ENCODE results near the gene RBM17.
"Not testable (repeated sequence)": the region's sequence is repeated elsewhere in the genome, so short reads cannot be mapped to it uniquely, and the experiment has no call there.

RBM17 gene

GRCh38 chr10:6082496-6083395 is 6.1 kb upstream of the RBM17 start:
- DNase-seq = no peak

GRCh38 chr10:6083523-6084475 is 5.0 kb upstream of the RBM17 start:
- DNase-seq = peak; percentile 15

- peak; percentile 76 for DNase-seq
These were observed 2.2 kb upstream of the RBM17 start for GRCh38 chr10:6086375-6087233.

- DNase-seq = no peak
These were observed 743 bp downstream of the RBM17 start for GRCh38 chr10:6089334-6090219.

GRCh38 chr10:6091630-6092029 is 2.8 kb downstream of the RBM17 start:
- no peak for DNase-seq

- DNase-seq = no peak
These were observed 3.9 kb downstream of the RBM17 start for GRCh38 chr10:6092731-6093130.

GRCh38 chr10:6095810-6096570 is 7.2 kb downstream of the RBM17 start:
- no peak for DNase-seq

- no peak for DNase-seq
These were observed 8.2 kb downstream of the RBM17 start for GRCh38 chr10:6097063-6097462.

GRCh38 chr10:6098156-6098555 is 9.3 kb downstream of the RBM17 start:
- DNase-seq = no peak

GRCh38 chr10:6100370-6100769 is 11.5 kb downstream of the RBM17 start:
- no peak for DNase-seq

- DNase-seq = no peak
These were observed 12.3 kb downstream of the RBM17 start for GRCh38 chr10:6101181-6101580.

GRCh38 chr10:6102128-6102527 is 13.3 kb downstream of the RBM17 start:
- no peak for DNase-seq

GRCh38 chr10:6103591-6103990 is 14.8 kb downstream of the RBM17 start:
- DNase-seq = no peak

- not testable (repeated sequence) for DNase-seq
These were observed 18.8 kb downstream of the RBM17 start for GRCh38 chr10:6107616-6108015.

GRCh38 chr10:6108072-6108471 is 19.2 kb downstream of the RBM17 start:
- no peak for DNase-seq

GRCh38 chr10:6108631-6109443 is 20.0 kb downstream of the RBM17 start:
- peak; percentile 49 for DNase-seq

GRCh38 chr10:6109444-6109775 is 20.6 kb downstream of the RBM17 start:
- no peak for DNase-seq

GRCh38 chr10:6110136-6110535 is 21.3 kb downstream of the RBM17 start:
- no peak for DNase-seq

GRCh38 chr10:6112893-6113292 is 24.1 kb downstream of the RBM17 start:
- no peak for DNase-seq

GRCh38 chr10:6114299-6114698 is 25.5 kb downstream of the RBM17 start:
- no peak for DNase-seq

All from fibroblast of upper back skin (primary cell).